Heart left ventricle (tissue), 16 donors: ENCODE results near the gene LIPG. TPM values are rescaled to one million over a fixed set of nuclear protein-coding genes. Genes with fewer than 3 reads are reported as not detected.

Source experiments
- ATAC-seq, 4 donors: fragments of 200-7000 bp; cut with Tn5 transposase; one replicate each; pipeline ENCODE4 v1.9.1; 2020 to 2022; ENCODE audit warnings: moderate library complexity in 4 of 4, mild to moderate bottlenecking in 3 of 4, moderate number of reproducible peaks in 1 of 4
- DNase-seq, 5 donors: peaks; one replicate each; pipeline ENCODE4 v3.0.0-alpha.2; 2020
- H3K27ac ChIP-seq, 12 donors: fragments of 200-600 bp; sonication (generic) in 4 of 12; one replicate each; pipeline versions ENCODE4 v1.5.0 to v1.8.0; 2016 to 2022; ENCODE audit warnings: mild to moderate bottlenecking in 2 of 12
- H3K27me3 ChIP-seq, 9 donors: fragments of 200-600 bp; sonication (generic) in 2 of 9; one replicate each; pipeline versions ENCODE4 v1.5.1 to v1.8.0; 2016 to 2022; ENCODE audit warnings: mild to moderate bottlenecking in 3 of 9
- H3K36me3 ChIP-seq, 9 donors: fragments of 200-600 bp; sonication (generic) in 2 of 9; one replicate each; pipeline versions ENCODE4 v1.5.0 to v1.8.0; 2018 to 2022; ENCODE audit warnings: mild to moderate bottlenecking in 2 of 9
- H3K4me1 ChIP-seq, 12 donors: fragments of 200-600 bp; sonication (generic) in 4 of 12; one replicate each; pipeline versions ENCODE4 v1.5.0 to v1.8.0; 2016 to 2022; ENCODE audit warnings: mild to moderate bottlenecking in 3 of 12
- H3K4me3 ChIP-seq, 12 donors: fragments of 200-600 bp; sonication (generic) in 4 of 12; one replicate each; pipeline versions ENCODE4 v1.5.0 to v1.8.0; 2017 to 2022; ENCODE audit warnings: mild to moderate bottlenecking in 9 of 12, moderate library complexity in 4 of 12
- H3K9me3 ChIP-seq, 12 donors: fragments of 200-600 bp; sonication (generic) in 4 of 12; one replicate each; pipeline versions ENCODE4 v1.5.0 to v1.8.0; 2016 to 2022; ENCODE audit warnings: mild to moderate bottlenecking in 1 of 12
- CTCF ChIP-seq, 12 donors: fragments of 200-600 bp; sonication (generic) in 4 of 12; IDR thresholded peaks; one replicate each; pipeline versions ENCODE4 v1.5.0 to v1.8.0; 2018 to 2022; ENCODE audit warnings: antibody characterized with exemption in 12 of 12, mild to moderate bottlenecking in 5 of 12
- POLR2A ChIP-seq, 2 donors: fragments of 450-650 bp; IDR thresholded peaks; one replicate each; pipeline ENCODE4 v1.6.1; 2017; ENCODE audit warnings: antibody characterized with exemption in 2 of 2, mild to moderate bottlenecking in 2 of 2, moderate library complexity in 2 of 2
- WGBS, 4 donors: extraction: QIAGEN DNeasy Blood & Tissue Kit in 2 of 4; methylation state at CpG; one replicate each; pipeline versions ENCODE4 v1.1.5 to v1.1.7; 2013 to 2018; 5-methylcytosine and 5-hydroxymethylcytosine counted together
- intact Hi-C, 10 donors: fragments of 100-400 bp; cut with DNase I; formaldehyde crosslinking; loops; one replicate each; pipeline versions ENCODE4 v1.11.1 to v1.14.2; 2022
- polyA plus RNA-seq, 2 donors: library from polyadenylated mRNA; stranded (reverse); fragments of 200-250 nt; gene quantifications; one replicate each; pipeline ENCODE4 v1.2.3, GENCODE V29; 2013
- total RNA-seq, 9 donors: library from RNA; depleted of rRNA in 2 of 9; stranded (reverse); fragments of >200 nt in 2 of 9; fragmentation: NEBNext Ultra II Directional in 3 of 9; extraction: Animal tissue kit (Norgen Biotek cat#: 25700) in 3 of 9; gene quantifications; one replicate each; pipeline versions ENCODE4 v1.1.0 to v1.2.4, GENCODE V29; 2016 to 2023
- donor health status: ischemic (EF 13 %, LVEDD 7.1; RV severe dilation, severe dysfunction).
- donor health status: healthy with polysubstance abuse.
- donor health status: DM: no; HTN: yes; CAD: no.
- donor health status: DM: no; HTN: no; CAD: no.
- donor health status: ischemic (EF 25% LVEDD 6.9; RV normal size, moderate dysfunction).
- donor health status: ischemic (EF 25% LVEDD 5.7; RV mildly dilated, moderate dysfunction).
- donor health status: healthy.
- donor health status: DM: yes; HTN: yes; CAD: no.
- donor health status: ischemic (EF 35%, LVEDD 5.7; RV mildly dilated, moderate dysfunction).
- donor health status: nonischemic (EF 11% LVEDD 7.7; RV severe dilation, severe dysfunction).
- donor health status: DM: yes; HTN: yes; CAD: no.
- donor health status: PGD.
- donor health status: ischemic (EF 29% LVEDD 5.4; RV normal size, mild dysfunction).
- donor health status: nonischemic (EF 23%, LVEDD 6.1; RV moderate dilation, normal function).

Gene LIPG
- total and polyA plus RNA-seq, 11 donors, result 0.04 to 12.1 (median 1.1) TPM; not detected in 3

DNA sequence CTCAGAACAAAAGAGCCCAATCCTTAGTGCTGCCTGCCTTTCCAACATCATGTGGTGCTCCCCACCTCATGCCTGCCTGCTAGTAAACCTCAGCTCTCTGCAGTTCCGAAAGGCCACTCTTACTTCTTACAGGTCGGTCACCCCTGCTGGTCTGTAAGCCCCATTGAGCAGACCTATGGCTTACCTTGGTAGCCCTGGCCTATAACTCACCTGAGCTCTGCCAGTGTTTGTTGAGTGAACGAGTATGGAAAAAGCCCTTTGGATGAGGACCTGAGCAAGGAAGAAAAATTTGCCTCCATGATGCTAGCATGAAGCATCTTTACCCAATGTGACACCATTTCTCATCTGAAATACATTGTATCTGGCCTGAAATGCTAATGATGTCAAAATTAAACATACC lies 83.3 kb downstream of the LIPG start:
- Histone ChIP-seq H3K9me3 (no peaks in the 10 kb centered on the region), H3K27me3 (no peaks in the 10 kb centered on the region), H3K4me3 (no peak overlapping the region), H3K27ac (peak overlapping the region in 1 of 12 donors; percentile 51), H3K36me3 (no peaks in the 10 kb centered on the region), H3K4me1 (peaks cover 0 to 21% (median 2%) of the 10 kb centered on the region in 12 donors)
- intact Hi-C loops, result loop anchor here in 1 of 10 donors (10.0 kb wide), 1 partner anchor 90 kb away; no protein-coding TSS in a partner anchor
- DNase-seq, result no peak
- no peak for TF ChIP-seq POLR2A (IDR thresholded peaks at IDR 0.05)
- TF ChIP-seq CTCF (IDR thresholded peaks at IDR 0.05), result no peak
- WGBS, 4 donors, result 82 to 93% (median 93%) methylated on average over 3 of the region's 3 CpGs
- ATAC-seq, result no peak

GRCh38 chr18:49645841-49646351 lies 84.0 kb downstream of the LIPG start:
- peaks cover 0 to 21% (median 2%) of the 10 kb centered on the region in 12 donors for H3K4me1 ChIP-seq
- TF ChIP-seq POLR2A (IDR thresholded peaks at IDR 0.05), result no peak
- no peak for TF ChIP-seq CTCF (IDR thresholded peaks at IDR 0.05)
- peak in 4 of 5 donors; percentile 68 to 81 (median 76) for DNase-seq
- no peaks in the 10 kb centered on the region for H3K36me3 ChIP-seq
- intact Hi-C loops, result loop anchor here in 1 of 10 donors (10.0 kb wide), 1 partner anchor 89 kb away; no protein-coding TSS in a partner anchor
- no peak overlapping the region for H3K4me3 ChIP-seq
- ATAC-seq, result peak; percentile 74 to 85 (median 83)
- no peaks in the 10 kb centered on the region for H3K9me3 ChIP-seq
- no peaks in the 10 kb centered on the region for H3K27me3 ChIP-seq
- peak overlapping the region in 7 of 12 donors; percentile 7 to 51 (median 25) for H3K27ac ChIP-seq
- 54 to 65% (median 60%) methylated on average over 10 of the region's 10 CpGs for WGBS, 4 donors

DNA sequence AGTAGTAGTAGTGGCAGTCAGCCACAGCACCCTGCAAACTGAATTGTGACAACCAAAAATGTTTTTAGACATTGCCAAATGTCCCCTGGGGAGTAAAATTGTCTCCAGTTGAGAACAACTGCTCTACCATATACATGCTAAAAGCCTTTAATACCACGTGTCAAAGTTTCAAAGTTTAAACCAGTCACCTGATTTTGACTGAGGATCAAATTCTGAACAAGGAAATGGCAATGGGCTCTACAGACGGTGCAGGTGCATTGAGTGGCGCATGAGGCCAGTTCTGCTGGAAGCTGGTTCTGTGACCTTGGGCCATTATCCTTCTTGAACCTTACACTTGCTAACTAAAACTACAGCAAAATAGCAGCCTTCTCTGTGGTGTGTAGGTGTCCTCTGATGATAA lies 85.0 kb downstream of the LIPG start:
- 78 to 92% (median 88%) methylated on average over 3 of the region's 3 CpGs for WGBS, 4 donors

More for the DNA sequence above, 85.0 kb downstream of the LIPG start:
- DNase-seq, result no peak
- ATAC-seq, result no peak
- Histone ChIP-seq H3K9me3 (no peaks in the 10 kb centered on the region), H3K27me3 (no peaks in the 10 kb centered on the region), H3K4me1 (peaks cover 0 to 21% (median 2%) of the 10 kb centered on the region in 12 donors), H3K27ac (no peak overlapping the region), H3K36me3 (no peaks in the 10 kb centered on the region), H3K4me3 (no peak overlapping the region)
- intact Hi-C loops, result loop anchor here in 1 of 10 donors (10.0 kb wide), 1 partner anchor 88 kb away; no protein-coding TSS in a partner anchor
- TF ChIP-seq CTCF (IDR thresholded peaks at IDR 0.05) (no peak), POLR2A (IDR thresholded peaks at IDR 0.05) (no peak)
